ENCODE data around the gene CRTC3. TPM values are rescaled to one million over a fixed set of nuclear protein-coding genes. Genes with fewer than 3 reads are reported as not detected.
A peak's percentile ranks its signal among the peaks of the same experiment; 100 is the strongest.

The CRTC3 gene
- total RNA-seq, 1 experiment from 2014 or later: 35.3 TPM

DNA sequence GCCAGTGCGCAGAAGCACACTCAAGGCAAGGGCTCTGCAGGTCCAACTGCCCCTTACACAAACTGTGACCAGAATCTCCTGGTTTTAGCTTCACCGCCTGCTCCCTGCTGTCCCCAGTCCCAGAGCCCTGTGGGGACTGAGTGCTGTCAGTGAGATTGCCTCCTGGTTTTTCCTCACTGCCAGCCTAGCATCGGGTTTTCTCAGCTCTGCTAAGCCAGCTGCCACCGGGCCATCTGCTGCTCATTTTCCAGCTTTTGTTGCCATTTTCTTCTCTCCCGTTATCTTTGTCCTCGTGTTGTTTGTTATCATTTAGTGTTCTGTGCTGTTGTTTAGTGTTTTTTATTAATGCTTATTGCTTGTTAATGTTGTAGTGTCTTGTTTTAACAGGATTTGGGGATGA lies 108.0 kb downstream of the CRTC3 start:
- POLR2A ChIA-PET (ENCODE audit: low non-redundant PET): interaction anchor here (0.6 kb wide), 1 partner anchor 102 kb away, joined by 3 read pairs; no protein-coding TSS in a partner anchor
- DNase-seq (ENCODE audit: low spot score): peak; percentile 54
- no peaks in the 10 kb centered on the region for H3K9me3 ChIP-seq (ENCODE audit: low read depth, low read length, poor library complexity, severe bottlenecking)

GRCh38 chr15:90638201-90638691 lies 108.5 kb downstream of the CRTC3 start:
- ChIA-PET POLR2A (ENCODE audit: low non-redundant PET) (interaction anchor here (0.6 to 0.7 kb wide), 2 partner anchors 102 to 276 kb away, joined by 3 read pairs; no protein-coding TSS in a partner anchor), CTCF (interaction anchor here (1.1 kb wide), 1 partner anchor 10 kb away, joined by 3 read pairs; no protein-coding TSS in a partner anchor)
- intact Hi-C loops (cut with micrococcal nuclease; ENCODE audit: unreplicated experiment): no loop called here
- BruUV-seq (replicated peaks): no TSS peak
- TF ChIP-seq EZH2 (IDR thresholded peaks at IDR 0.05; ENCODE audit: borderline replicate concordance, low read depth, low read length, poor library complexity, severe bottlenecking) (no peak), CTCF (conservative IDR thresholded peaks at IDR 0.05; ENCODE audit: low read depth, low read length) (no peak)
- H3K9me3 ChIP-seq (ENCODE audit: low read depth, low read length, poor library complexity, severe bottlenecking): no peaks in the 10 kb centered on the region
- DNase-seq (ENCODE audit: low spot score): peak; percentile 67
- peaks cover 9% of the 10 kb centered on the region for H3K4me1 ChIP-seq (ENCODE audit: insufficient read depth, low read length, poor library complexity, severe bottlenecking)
- peaks cover 16% of the 10 kb centered on the region for H3K36me3 ChIP-seq (ENCODE audit: insufficient read depth, low read length, poor library complexity, severe bottlenecking)
- no peak overlapping the region for H3K27ac ChIP-seq (ENCODE audit: low read depth, low read length, poor library complexity, severe bottlenecking)
- no peak overlapping the region for H3K4me3 ChIP-seq (ENCODE audit: low read depth, low read length, poor library complexity, severe bottlenecking)
- no peaks in the 10 kb centered on the region for H3K27me3 ChIP-seq (replicated peaks; ENCODE audit: insufficient read depth, low read depth, low read length, poor library complexity)

More for the DNA sequence above, 108.0 kb downstream of the CRTC3 start:
- H3K27me3 ChIP-seq (replicated peaks; ENCODE audit: insufficient read depth, low read depth, low read length, poor library complexity): no peaks in the 10 kb centered on the region
- no peak overlapping the region for H3K27ac ChIP-seq (ENCODE audit: low read depth, low read length, poor library complexity, severe bottlenecking)
- TF ChIP-seq CTCF (conservative IDR thresholded peaks at IDR 0.05; ENCODE audit: low read depth, low read length) (no peak), EZH2 (IDR thresholded peaks at IDR 0.05; ENCODE audit: borderline replicate concordance, low read depth, low read length, poor library complexity, severe bottlenecking) (no peak)
- peaks cover 16% of the 10 kb centered on the region for H3K36me3 ChIP-seq (ENCODE audit: insufficient read depth, low read length, poor library complexity, severe bottlenecking)
- BruUV-seq (replicated peaks): no TSS peak
- H3K4me3 ChIP-seq (ENCODE audit: low read depth, low read length, poor library complexity, severe bottlenecking): no peak overlapping the region
- intact Hi-C loops (cut with micrococcal nuclease; ENCODE audit: unreplicated experiment): no loop called here
- H3K4me1 ChIP-seq (ENCODE audit: insufficient read depth, low read length, poor library complexity, severe bottlenecking): peaks cover 9% of the 10 kb centered on the region
- CTCF ChIA-PET: interaction anchor here (1.1 kb wide), 1 partner anchor 10 kb away, joined by 3 read pairs; no protein-coding TSS in a partner anchor

DNA sequence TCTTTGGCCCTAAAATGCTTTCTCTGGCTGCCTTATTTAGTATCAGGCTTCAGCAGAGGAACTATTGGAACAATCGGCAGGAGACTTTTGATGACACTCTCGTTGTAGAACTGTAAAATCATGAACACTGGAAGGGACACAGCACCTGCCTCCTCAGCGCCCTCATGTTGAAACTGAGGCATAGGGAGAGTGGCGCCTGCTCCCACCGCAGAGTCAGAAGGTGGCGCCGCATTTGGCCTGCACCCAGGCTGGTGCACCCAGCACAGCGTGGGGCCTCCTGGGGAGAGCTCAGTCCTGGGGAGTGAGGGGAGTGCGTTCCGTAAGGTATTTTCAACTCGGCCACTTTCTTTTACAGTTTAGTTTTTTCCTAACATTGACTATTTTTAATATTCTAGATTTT lies 109.2 kb downstream of the CRTC3 start:
- BruUV-seq (replicated peaks): no TSS peak
- Histone ChIP-seq H3K36me3 (ENCODE audit: insufficient read depth, low read length, poor library complexity, severe bottlenecking) (peaks cover 14% of the 10 kb centered on the region), H3K4me3 (ENCODE audit: low read depth, low read length, poor library complexity, severe bottlenecking) (no peak overlapping the region), H3K27me3 (replicated peaks; ENCODE audit: insufficient read depth, low read depth, low read length, poor library complexity) (no peaks in the 10 kb centered on the region), H3K27ac (ENCODE audit: low read depth, low read length, poor library complexity, severe bottlenecking) (no peak overlapping the region), H3K9me3 (ENCODE audit: low read depth, low read length, poor library complexity, severe bottlenecking) (no peaks in the 10 kb centered on the region), H3K4me1 (ENCODE audit: insufficient read depth, low read length, poor library complexity, severe bottlenecking) (peaks cover 9% of the 10 kb centered on the region)
- DNase-seq (ENCODE audit: low spot score): no peak
- ChIA-PET POLR2A (ENCODE audit: low non-redundant PET) (no interaction called here), CTCF (no interaction called here)
- TF ChIP-seq CTCF (conservative IDR thresholded peaks at IDR 0.05; ENCODE audit: low read depth, low read length) (peak; percentile 43), EZH2 (IDR thresholded peaks at IDR 0.05; ENCODE audit: borderline replicate concordance, low read depth, low read length, poor library complexity, severe bottlenecking) (no peak)
- intact Hi-C loops (cut with micrococcal nuclease; ENCODE audit: unreplicated experiment): no loop called here

Measured in A673 (cell line).